GM12878 (cell line): ENCODE data around the gene TTC32.

Experiments
- CBFB ChIP-seq: IDR thresholded peaks from 2 replicates; pipeline ENCODE4 v1.6.1; 2016; ENCODE audit warnings: antibody characterized with exemption, low read depth
- EP300 ChIP-seq, 2 experiments: fragments of 150-350 bp in 1 of 2; IDR thresholded peaks; 2 replicates each; pipeline ENCODE4 v1.6.1; 2011 to 2012; ENCODE audit warnings: low read depth in 2 of 2, low read length in 2 of 2, borderline replicate concordance in 1 of 2, improper control_type of control experiment in 1 of 2, inconsistent platforms in 1 of 2; ENCODE audit not compliant: control insufficient read depth in 1 of 2
- EZH2 ChIP-seq: IDR thresholded peaks from 2 replicates; pipeline ENCODE4 v1.6.1; 2012; ENCODE audit warnings: low read depth, mild to moderate bottlenecking, control low read depth, inconsistent platforms, low read length, borderline replicate concordance; ENCODE audit not compliant: control insufficient read depth
- MTA3 ChIP-seq: IDR thresholded peaks from 2 replicates; pipeline ENCODE4 v1.6.1; 2012; ENCODE audit warnings: low read length, inconsistent platforms, borderline replicate concordance
- MXI1 ChIP-seq: fragments of 150-350 bp; IDR thresholded peaks from 2 replicates; pipeline ENCODE4 v1.6.1; 2011; ENCODE audit warnings: low read depth, mild to moderate bottlenecking, inconsistent platforms, low read length, improper control_type of control experiment
- POLR2A ChIP-seq: IDR thresholded peaks from 2 replicates; pipeline ENCODE4 v1.6.1; 2011; ENCODE audit warnings: low read depth, mild to moderate bottlenecking, low read length
- POLR2AphosphoS5 ChIP-seq: IDR thresholded peaks from 2 replicates; pipeline ENCODE4 v1.6.1; 2011; ENCODE audit warnings: mild to moderate bottlenecking, low read length, inconsistent platforms
- TAF1 ChIP-seq: IDR thresholded peaks from 2 replicates; pipeline ENCODE4 v1.6.1; 2011; ENCODE audit warnings: mild to moderate bottlenecking, low read depth, low read length, borderline replicate concordance
- YY1 ChIP-seq: IDR thresholded peaks from 2 replicates; pipeline ENCODE4 v1.6.1; 2011; ENCODE audit warnings: low read depth, mild to moderate bottlenecking, low read length
- TF ChIP-seq, protein P1 (sequence below): IDR thresholded peaks from 2 replicates; pipeline ENCODE4 v1.6.1; 2012; ENCODE audit warnings: low read depth, low read length, improper control_type of control experiment
- TF ChIP-seq, protein P2 (sequence below), 3 experiments: IDR thresholded peaks in 2 of 3; conservative IDR thresholded peaks in 1 of 3; 2 replicates each; pipeline ENCODE4 v1.5.1; 2011; ENCODE audit warnings: low read depth in 3 of 3, low read length in 3 of 3, mild to moderate bottlenecking in 3 of 3, control low read depth in 2 of 3, moderate library complexity in 2 of 3, inconsistent platforms in 1 of 3, mixed read lengths in 1 of 3; ENCODE audit not compliant: control insufficient read depth in 2 of 3, insufficient read depth in 1 of 3; ENCODE audit errors: extremely low read depth in 1 of 3
- TF ChIP-seq, protein P3 (sequence below): IDR thresholded peaks from 2 replicates; pipeline ENCODE4 v1.6.1; 2011; ENCODE audit warnings: low read depth, low read length, improper control_type of control experiment, borderline replicate concordance
- TF ChIP-seq, protein P4 (sequence below): IDR thresholded peaks from 2 replicates; pipeline ENCODE4 v1.6.1; 2012; ENCODE audit warnings: mild to moderate bottlenecking, low read depth, low read length
- TF ChIP-seq, protein P5 (sequence below): IDR thresholded peaks from 2 replicates; pipeline ENCODE4 v1.6.1; 2012; ENCODE audit warnings: low read depth, low read length, improper control_type of control experiment

DNA sequence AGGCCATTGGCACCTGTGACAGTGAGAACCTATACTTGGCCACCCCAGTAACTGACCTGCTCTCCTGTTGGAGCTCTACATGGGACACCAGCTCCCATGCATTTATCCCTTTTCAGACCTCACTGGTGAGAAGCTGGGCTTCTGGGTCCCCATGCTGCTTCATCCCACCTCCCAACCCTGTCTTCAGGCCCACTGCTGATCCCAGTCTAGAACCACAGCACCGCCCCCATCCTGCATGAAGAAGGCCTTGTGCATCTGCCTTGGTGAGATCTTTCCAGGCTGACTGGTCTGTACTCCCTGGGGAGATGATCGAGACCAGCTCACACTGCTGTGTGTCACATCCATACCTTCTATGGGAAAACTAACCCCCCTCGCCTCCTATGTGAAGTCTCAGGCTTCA, 22.7 kb downstream of the TTC32 start:
- TF ChIP-seq, protein P1, sequence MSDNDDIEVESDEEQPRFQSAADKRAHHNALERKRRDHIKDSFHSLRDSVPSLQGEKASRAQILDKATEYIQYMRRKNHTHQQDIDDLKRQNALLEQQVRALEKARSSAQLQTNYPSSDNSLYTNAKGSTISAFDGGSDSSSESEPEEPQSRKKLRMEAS: no peak
- TF ChIP-seq, protein P2, sequence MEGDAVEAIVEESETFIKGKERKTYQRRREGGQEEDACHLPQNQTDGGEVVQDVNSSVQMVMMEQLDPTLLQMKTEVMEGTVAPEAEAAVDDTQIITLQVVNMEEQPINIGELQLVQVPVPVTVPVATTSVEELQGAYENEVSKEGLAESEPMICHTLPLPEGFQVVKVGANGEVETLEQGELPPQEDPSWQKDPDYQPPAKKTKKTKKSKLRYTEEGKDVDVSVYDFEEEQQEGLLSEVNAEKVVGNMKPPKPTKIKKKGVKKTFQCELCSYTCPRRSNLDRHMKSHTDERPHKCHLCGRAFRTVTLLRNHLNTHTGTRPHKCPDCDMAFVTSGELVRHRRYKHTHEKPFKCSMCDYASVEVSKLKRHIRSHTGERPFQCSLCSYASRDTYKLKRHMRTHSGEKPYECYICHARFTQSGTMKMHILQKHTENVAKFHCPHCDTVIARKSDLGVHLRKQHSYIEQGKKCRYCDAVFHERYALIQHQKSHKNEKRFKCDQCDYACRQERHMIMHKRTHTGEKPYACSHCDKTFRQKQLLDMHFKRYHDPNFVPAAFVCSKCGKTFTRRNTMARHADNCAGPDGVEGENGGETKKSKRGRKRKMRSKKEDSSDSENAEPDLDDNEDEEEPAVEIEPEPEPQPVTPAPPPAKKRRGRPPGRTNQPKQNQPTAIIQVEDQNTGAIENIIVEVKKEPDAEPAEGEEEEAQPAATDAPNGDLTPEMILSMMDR (IDR thresholded peaks at IDR 0.05 in 2 of 3, conservative IDR thresholded peaks at IDR 0.05 in 1 of 3; ENCODE audit: control insufficient read depth in 2 of 3, extremely low read depth in 1 of 3, insufficient read depth in 1 of 3, low read depth in 3 of 3, low read length in 3 of 3): no peak
- TF ChIP-seq EZH2 (no peak), CBFB (no peak), EP300 (IDR thresholded peaks at IDR 0.05; ENCODE audit: borderline replicate concordance in 1 of 2, control insufficient read depth in 1 of 2, low read depth in 2 of 2, low read length in 2 of 2) (no peak), MTA3 (no peak), POLR2AphosphoS5 (no peak), YY1 (no peak), POLR2A (no peak), TAF1 (no peak), MXI1 (no peak)
- TF ChIP-seq, protein P3, sequence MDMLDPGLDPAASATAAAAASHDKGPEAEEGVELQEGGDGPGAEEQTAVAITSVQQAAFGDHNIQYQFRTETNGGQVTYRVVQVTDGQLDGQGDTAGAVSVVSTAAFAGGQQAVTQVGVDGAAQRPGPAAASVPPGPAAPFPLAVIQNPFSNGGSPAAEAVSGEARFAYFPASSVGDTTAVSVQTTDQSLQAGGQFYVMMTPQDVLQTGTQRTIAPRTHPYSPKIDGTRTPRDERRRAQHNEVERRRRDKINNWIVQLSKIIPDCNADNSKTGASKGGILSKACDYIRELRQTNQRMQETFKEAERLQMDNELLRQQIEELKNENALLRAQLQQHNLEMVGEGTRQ: no peak
- TF ChIP-seq, protein P4, sequence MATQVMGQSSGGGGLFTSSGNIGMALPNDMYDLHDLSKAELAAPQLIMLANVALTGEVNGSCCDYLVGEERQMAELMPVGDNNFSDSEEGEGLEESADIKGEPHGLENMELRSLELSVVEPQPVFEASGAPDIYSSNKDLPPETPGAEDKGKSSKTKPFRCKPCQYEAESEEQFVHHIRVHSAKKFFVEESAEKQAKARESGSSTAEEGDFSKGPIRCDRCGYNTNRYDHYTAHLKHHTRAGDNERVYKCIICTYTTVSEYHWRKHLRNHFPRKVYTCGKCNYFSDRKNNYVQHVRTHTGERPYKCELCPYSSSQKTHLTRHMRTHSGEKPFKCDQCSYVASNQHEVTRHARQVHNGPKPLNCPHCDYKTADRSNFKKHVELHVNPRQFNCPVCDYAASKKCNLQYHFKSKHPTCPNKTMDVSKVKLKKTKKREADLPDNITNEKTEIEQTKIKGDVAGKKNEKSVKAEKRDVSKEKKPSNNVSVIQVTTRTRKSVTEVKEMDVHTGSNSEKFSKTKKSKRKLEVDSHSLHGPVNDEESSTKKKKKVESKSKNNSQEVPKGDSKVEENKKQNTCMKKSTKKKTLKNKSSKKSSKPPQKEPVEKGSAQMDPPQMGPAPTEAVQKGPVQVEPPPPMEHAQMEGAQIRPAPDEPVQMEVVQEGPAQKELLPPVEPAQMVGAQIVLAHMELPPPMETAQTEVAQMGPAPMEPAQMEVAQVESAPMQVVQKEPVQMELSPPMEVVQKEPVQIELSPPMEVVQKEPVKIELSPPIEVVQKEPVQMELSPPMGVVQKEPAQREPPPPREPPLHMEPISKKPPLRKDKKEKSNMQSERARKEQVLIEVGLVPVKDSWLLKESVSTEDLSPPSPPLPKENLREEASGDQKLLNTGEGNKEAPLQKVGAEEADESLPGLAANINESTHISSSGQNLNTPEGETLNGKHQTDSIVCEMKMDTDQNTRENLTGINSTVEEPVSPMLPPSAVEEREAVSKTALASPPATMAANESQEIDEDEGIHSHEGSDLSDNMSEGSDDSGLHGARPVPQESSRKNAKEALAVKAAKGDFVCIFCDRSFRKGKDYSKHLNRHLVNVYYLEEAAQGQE: no peak
- TF ChIP-seq, protein P5, sequence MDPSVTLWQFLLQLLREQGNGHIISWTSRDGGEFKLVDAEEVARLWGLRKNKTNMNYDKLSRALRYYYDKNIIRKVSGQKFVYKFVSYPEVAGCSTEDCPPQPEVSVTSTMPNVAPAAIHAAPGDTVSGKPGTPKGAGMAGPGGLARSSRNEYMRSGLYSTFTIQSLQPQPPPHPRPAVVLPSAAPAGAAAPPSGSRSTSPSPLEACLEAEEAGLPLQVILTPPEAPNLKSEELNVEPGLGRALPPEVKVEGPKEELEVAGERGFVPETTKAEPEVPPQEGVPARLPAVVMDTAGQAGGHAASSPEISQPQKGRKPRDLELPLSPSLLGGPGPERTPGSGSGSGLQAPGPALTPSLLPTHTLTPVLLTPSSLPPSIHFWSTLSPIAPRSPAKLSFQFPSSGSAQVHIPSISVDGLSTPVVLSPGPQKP: no peak
